GM18868 (cell line): ENCODE data around the gene KRTAP12-2.
"Not testable (repeated sequence)": the region's sequence is repeated elsewhere in the genome, so short reads cannot be mapped to it uniquely, and the experiment has no call there.

Experiments
- ATAC-seq: cut with Tn5 transposase; IDR thresholded peaks from one replicate; pipeline ENCODE4 v1.9.1; 2021; ENCODE audit warnings: mild to moderate bottlenecking, moderate library complexity; ENCODE audit not compliant: unreplicated experiment

Gene KRTAP12-2

DNA sequence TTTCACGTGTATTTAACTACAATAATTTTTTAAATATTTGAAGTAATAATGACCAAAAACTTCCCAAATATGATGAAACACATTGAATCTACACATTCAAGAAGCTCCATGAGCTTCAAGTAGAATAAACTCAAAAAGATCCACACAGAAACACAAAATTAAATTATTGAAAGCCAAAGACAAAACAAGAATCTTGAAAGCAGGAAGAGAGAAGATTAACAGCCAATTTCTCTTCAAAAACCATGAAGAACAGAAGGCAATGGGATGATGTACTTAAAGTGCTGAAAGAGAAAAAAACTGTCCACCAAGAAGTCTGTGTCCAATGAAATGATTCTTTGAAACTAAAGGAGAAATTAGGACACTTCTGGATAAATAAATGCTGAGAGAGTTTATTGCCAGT is 34.7 kb downstream of the KRTAP12-2 start:
- ATAC-seq: no peak

DNA sequence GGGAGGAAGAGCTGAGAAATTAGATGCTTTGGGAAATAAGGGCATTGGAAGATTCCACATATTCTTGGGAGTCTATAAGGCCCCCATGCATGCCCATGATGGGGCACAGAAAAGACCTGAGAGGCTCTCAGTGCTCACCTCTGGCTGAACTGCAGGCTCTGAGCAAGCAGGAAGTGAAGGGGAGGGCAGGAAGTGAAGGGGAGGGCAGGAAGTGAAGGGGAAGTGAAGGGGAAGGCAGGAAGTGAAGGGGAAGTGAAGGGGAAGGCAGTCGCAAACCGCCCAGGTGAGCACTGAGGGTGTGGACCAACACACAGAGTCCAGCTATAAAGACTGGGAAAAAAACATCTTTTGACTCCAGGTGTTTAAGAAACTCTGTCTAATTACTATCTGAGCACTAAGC is 36.3 kb downstream of the KRTAP12-2 start:
- ATAC-seq: no peak

DNA sequence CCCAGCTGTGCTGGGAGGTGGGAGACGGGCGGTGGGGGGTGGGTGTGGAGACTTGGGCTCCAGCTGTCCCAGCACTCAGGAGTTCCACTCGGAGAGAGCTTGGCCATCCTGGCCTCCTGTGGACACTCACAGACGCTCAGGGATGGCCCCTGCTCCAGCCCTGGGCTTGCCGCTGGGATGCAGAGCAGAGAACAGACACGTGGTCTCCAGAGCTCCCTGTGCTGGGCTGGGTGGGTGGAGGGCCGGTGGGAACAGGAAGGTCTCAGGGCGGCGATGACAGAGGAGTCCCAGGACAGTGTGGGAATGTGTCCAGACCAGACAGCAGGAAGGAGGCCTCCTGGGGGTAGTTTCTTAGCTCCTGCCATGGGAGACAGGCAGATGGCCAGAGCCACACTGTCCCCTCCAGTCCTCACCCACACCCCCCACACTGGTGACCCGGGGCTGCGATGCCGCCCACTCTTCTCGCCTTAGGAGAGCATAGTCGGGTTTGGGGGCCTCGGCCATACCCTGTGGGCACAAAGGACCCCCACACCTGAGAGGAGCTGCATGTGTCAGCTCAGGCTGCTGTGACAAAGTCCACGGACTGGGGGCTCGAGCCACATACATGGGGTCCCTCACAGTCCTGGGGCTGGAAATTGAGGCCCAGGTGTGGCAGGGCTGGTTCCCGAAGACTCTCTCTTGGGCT is 37.9 kb downstream of the KRTAP12-2 start:
- ATAC-seq: no peak

- ATAC-seq: not testable (repeated sequence)
These were observed 38.9 kb downstream of the KRTAP12-2 start for GRCh38 chr21:44627831-44628233.

DNA sequence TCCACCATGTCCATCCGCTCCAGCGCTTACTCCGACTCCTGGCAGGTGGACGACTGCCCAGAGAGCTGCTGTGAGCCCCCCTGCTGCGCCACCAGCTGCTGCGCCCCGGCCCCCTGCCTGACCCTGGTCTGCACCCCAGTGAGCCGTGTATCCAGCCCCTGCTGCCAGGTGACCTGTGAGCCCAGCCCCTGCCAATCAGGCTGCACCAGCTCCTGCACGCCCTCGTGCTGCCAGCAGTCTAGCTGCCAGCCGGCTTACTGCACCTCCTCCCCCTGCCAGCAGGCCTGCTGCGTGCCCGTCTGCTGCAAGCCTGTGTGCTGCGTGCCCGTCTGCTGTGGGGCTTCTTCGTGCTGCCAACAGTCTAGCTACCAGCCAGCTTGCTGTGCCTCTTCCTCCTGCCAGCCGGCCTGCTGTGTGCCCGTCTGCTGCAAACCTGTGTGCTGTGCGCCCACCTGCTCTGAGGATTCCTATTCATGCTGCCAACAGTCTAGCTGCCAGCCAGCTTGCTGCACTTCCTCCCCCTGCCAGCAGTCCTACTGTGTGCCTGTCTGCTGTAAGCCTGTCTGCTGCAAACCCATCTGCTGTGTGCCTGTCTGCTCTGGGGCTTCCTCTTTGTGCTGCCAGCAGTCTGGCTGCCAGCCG is 39.4 kb downstream of the KRTAP12-2 start:
- ATAC-seq: not testable (repeated sequence)

DNA sequence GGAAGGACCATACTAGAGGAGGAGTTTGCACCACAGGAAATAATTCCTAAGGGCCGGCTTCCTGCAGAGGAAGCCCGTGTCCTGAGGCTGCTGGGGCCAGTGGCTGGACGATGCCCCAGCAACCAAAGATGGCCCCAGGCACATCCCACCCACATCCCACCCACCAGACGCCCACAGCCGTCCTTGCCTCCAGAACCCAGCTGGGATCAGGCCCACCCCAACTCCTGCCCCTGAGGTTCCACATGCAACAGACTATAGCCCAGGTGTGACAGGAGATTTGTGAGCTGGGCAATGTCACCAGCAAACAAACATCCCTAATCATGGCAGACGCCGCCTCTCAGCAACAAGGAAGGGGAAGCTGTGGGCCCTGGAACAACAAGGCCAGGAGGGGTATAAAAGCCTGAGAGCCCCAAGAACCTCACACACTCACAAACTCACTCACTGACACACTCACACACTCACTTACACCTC is 40.0 kb downstream of the KRTAP12-2 start, which contains the start of gene KRTAP10-9:
KRTAP10-9 (plus strand) TSS at position 421 of the 471 bp plus-strand sequence. CDS start 79 bp downstream, outside the sequence.
- ATAC-seq: no peak

DNA sequence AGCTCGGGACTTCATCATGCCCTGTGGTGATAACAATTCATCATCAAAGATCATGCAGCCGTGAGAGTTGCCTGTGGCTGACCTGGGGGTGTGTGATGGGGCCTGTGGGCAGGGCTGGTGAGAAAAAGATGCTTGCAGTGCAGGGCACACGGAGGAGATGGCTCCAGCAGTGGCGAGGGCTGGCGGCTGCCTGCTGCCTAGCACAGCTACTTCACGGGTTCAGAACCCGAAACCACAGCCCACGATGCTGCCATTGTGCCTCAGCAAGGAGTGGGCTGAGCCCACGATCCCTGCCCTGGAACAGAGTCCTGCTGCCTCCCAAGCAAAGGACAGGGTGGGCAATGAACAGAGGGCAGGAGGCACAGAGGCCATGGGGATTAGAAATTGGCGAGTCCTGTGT is 40.5 kb downstream of the KRTAP12-2 start:
- no peak for ATAC-seq

GRCh38 chr21:44625756-44626155 is 41.0 kb downstream of the KRTAP12-2 start:
- ATAC-seq: no peak

GRCh38 chr21:44623575-44623974 is 43.2 kb downstream of the KRTAP12-2 start:
- no peak for ATAC-seq

DNA sequence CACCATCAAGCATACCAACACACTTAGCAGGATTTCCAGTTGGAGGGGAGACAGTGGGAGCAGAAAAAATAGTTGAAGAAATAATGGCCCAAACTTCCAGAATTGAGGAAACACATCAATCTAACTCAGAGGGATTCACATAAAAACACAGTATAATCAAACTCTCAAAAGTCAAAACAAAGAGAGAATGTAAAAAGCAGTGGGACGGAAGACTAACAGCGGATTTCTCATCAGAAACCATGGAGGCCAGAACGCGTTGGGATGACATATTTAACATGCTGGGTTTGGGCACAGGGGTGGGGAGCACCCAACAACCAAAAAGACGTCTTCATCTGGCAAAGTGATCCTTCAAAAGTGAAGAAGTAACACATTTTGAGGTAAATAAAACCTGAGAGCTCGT is 46.8 kb downstream of the KRTAP12-2 start:
- no peak for ATAC-seq

- ATAC-seq: no peak
These were observed 47.8 kb downstream of the KRTAP12-2 start for GRCh38 chr21:44618909-44619308.

DNA sequence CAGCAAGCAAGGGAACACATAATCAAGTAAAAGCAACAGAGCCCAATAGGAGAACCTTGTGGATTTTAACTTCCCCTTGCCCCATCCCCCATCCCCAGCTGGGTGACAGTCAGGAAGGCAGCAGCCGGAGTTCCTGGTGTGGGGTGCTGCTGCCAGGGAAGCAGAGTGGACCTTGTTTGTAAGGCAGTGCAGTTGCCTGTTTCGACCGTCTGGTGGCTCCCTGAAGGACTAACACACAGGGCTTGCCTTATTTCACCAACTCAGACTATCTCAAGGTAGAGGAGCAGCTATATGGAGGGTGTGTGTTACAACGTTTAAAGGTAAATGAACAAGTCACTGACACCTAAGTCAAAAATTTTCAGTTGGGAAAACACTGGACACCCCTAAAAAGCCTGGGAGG is 48.2 kb downstream of the KRTAP12-2 start:
- ATAC-seq: no peak

DNA sequence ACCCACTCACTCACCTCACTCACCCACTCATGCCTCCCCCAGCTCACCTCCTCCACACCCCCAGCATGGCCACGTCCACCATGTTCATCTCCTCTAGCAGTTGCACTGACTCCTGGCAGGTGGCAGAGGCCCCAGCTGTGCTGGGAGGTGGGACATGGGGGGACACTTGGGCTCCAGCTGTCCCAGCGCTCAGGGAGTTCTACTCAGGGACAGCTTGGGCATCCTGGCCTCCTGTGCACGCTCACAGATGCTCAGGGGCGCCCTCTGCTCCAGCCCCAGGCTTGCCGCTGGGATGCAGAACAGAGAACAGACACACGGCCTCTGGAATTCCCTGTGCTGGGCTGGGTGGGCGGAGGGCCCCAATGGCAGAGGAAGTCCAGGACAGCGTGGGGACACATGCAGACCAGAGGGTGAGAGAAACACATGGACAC is 49.6 kb downstream of the KRTAP12-2 start:
- ATAC-seq: no peak

- ATAC-seq: no peak
These were observed 50.2 kb downstream of the KRTAP12-2 start for GRCh38 chr21:44616591-44616926.
